ENCODE data around the gene ALDH1L1. TPM values are rescaled to one million over a fixed set of nuclear protein-coding genes. Genes with fewer than 3 reads are reported as not detected.

The ALDH1L1 gene
- total RNA-seq, 2 experiments from 2014 or later, result not detected

GRCh38 chr3:126208606-126209256, 28.3 kb upstream of the ALDH1L1 start:
- CTCF ChIA-PET, result no interaction called here
- H3K27ac Mint-ChIP-seq, result no peak overlapping the region
- H3K4me3 ChIP-seq (ENCODE audit: low read length), result no peak overlapping the region
- peaks cover 0 to 20% of the 10 kb centered on the region in 2 experiments for H3K9me3 ChIP-seq (ENCODE audit: control insufficient read depth in 1 of 2, insufficient read depth in 1 of 2, low read length in 2 of 2)
- DNase-seq (no peak), ATAC-seq (ENCODE audit: poor library complexity) (no peak)
- intact Hi-C loops (cut with DNase I, micrococcal nuclease), result no loop called here
- no peaks in the 10 kb centered on the region for H3K9me3 Mint-ChIP-seq
- no peaks in the 10 kb centered on the region for H3K36me3 ChIP-seq (ENCODE audit: insufficient read depth, low read length)
- H3K4me1 ChIP-seq (ENCODE audit: insufficient read depth, low read length), result peaks cover 8% of the 10 kb centered on the region
- H3K27me3 Mint-ChIP-seq, result peaks cover 64% of the 10 kb centered on the region
- H3K27me3 ChIP-seq (ENCODE audit: control insufficient read depth in 1 of 2, insufficient read depth in 2 of 2, low read length in 2 of 2), result peaks cover 23 to 42% of the 10 kb centered on the region in 2 experiments
- no peak overlapping the region for H3K4me3 Mint-ChIP-seq
- H3K36me3 Mint-ChIP-seq (ENCODE audit: low read depth), result no peaks in the 10 kb centered on the region
- POLR2A ChIA-PET, result no interaction called here
- peaks cover 6% of the 10 kb centered on the region for H3K4me1 Mint-ChIP-seq (ENCODE audit: low read depth)
- TF ChIP-seq CTCF (IDR thresholded peaks at IDR 0.05), result no peak
- no peak overlapping the region for H3K27ac ChIP-seq (ENCODE audit: low read depth in 1 of 2, low read length in 2 of 2)

- no peaks in the 10 kb centered on the region for H3K36me3 Mint-ChIP-seq (ENCODE audit: low read depth)
- H3K4me1 Mint-ChIP-seq (ENCODE audit: low read depth), result peaks cover 6% of the 10 kb centered on the region
- H3K4me3 Mint-ChIP-seq, result no peak overlapping the region
- CTCF ChIA-PET, result no interaction called here
- Histone ChIP-seq H3K36me3 (ENCODE audit: insufficient read depth, low read length) (no peaks in the 10 kb centered on the region), H3K4me1 (ENCODE audit: insufficient read depth, low read length) (peaks cover 6% of the 10 kb centered on the region), H3K9me3 (ENCODE audit: control insufficient read depth in 1 of 2, insufficient read depth in 1 of 2, low read length in 2 of 2) (peaks cover 0 to 16% of the 10 kb centered on the region in 2 experiments), H3K27ac (ENCODE audit: low read depth in 1 of 2, low read length in 2 of 2) (no peak overlapping the region), H3K27me3 (ENCODE audit: control insufficient read depth in 1 of 2, insufficient read depth in 2 of 2, low read length in 2 of 2) (peaks cover 22 to 38% of the 10 kb centered on the region in 2 experiments), H3K4me3 (ENCODE audit: low read length) (no peak overlapping the region)
- POLR2A ChIA-PET, result no interaction called here
- DNase-seq, result no peak
- H3K9me3 Mint-ChIP-seq, result no peaks in the 10 kb centered on the region
- intact Hi-C loops (cut with DNase I, micrococcal nuclease), result no loop called here
- TF ChIP-seq CTCF (IDR thresholded peaks at IDR 0.05), result no peak
- peaks cover 64% of the 10 kb centered on the region for H3K27me3 Mint-ChIP-seq
- no peak for ATAC-seq (ENCODE audit: poor library complexity)
- no peak overlapping the region for H3K27ac Mint-ChIP-seq
Measured at GRCh38 chr3:126208182-126208581, 27.8 kb upstream of the ALDH1L1 start.

- Mint-ChIP-seq H3K9me3 (no peaks in the 10 kb centered on the region), H3K4me3 (no peak overlapping the region), H3K27ac (no peak overlapping the region), H3K36me3 (ENCODE audit: low read depth) (no peaks in the 10 kb centered on the region), H3K27me3 (peaks cover 69% of the 10 kb centered on the region), H3K4me1 (ENCODE audit: low read depth) (peaks cover 6% of the 10 kb centered on the region)
- intact Hi-C loops (cut with DNase I, micrococcal nuclease), result no loop called here
- TF ChIP-seq CTCF (IDR thresholded peaks at IDR 0.05), result no peak
- peaks cover 19 to 33% of the 10 kb centered on the region in 2 experiments for H3K27me3 ChIP-seq (ENCODE audit: control insufficient read depth in 1 of 2, insufficient read depth in 2 of 2, low read length in 2 of 2)
- H3K36me3 ChIP-seq (ENCODE audit: insufficient read depth, low read length), result no peaks in the 10 kb centered on the region
- no peak overlapping the region for H3K4me3 ChIP-seq (ENCODE audit: low read length)
- CTCF ChIA-PET, result no interaction called here
- POLR2A ChIA-PET, result no interaction called here
- H3K9me3 ChIP-seq (ENCODE audit: control insufficient read depth in 1 of 2, insufficient read depth in 1 of 2, low read length in 2 of 2), result peaks cover 0 to 11% of the 10 kb centered on the region in 2 experiments
- H3K27ac ChIP-seq (ENCODE audit: low read depth in 1 of 2, low read length in 2 of 2), result no peak overlapping the region
- no peak for ATAC-seq (ENCODE audit: poor library complexity)
- DNase-seq, result no peak
- no peaks in the 10 kb centered on the region for H3K4me1 ChIP-seq (ENCODE audit: insufficient read depth, low read length)
Measured at GRCh38 chr3:126207166-126207565, 26.8 kb upstream of the ALDH1L1 start.

Data from CD4-positive, alpha-beta T cell (primary cell).